H1 (cell line): Measurements from ENCODE around the gene SSR1. TPM values are rescaled to one million over a fixed set of nuclear protein-coding genes. Genes with fewer than 3 reads are reported as not detected.

ENCODE experiments used
- EZH2 ChIP-seq: fragments of 200-600 bp; sonication (generic); IDR thresholded peaks from 2 replicates; pipeline ENCODE4 v1.7.1; 2012; ENCODE audit warnings: low read depth, mild to moderate bottlenecking, moderate library complexity, low read length, inconsistent platforms; ENCODE audit not compliant: severe bottlenecking
- MAFK ChIP-seq: IDR thresholded peaks from 2 replicates; pipeline ENCODE4 v1.6.1; 2012; ENCODE audit warnings: low read depth, mild to moderate bottlenecking, improper control_type of control experiment, low read length
- NANOG ChIP-seq: IDR thresholded peaks from 2 replicates; pipeline ENCODE4 v1.6.1; 2011; ENCODE audit warnings: low read length, low read depth, mild to moderate bottlenecking, inconsistent platforms; ENCODE audit not compliant: insufficient read depth, poor library complexity, severe bottlenecking
- polyA plus RNA-seq, 7 experiments: library from polyadenylated mRNA; depleted of rRNA in 3 of 7; stranded (reverse) in 5 of 7; unstranded in 2 of 7; fragments of >200 nt in 5 of 7; fragments of 200-250 nt in 2 of 7; gene quantifications; 1 replicate in 5 of 7; 2 replicates in 1 of 7; 4 replicates in 1 of 7; pipeline versions ENCODE4 v1.2.1 to v1.2.3, GENCODE V29; 2011 to 2013; ENCODE audit warnings: missing spikeins in 2 of 7, mixed read lengths in 2 of 7
- total RNA-seq: library from RNA; stranded (reverse); fragmentation: NEBNext Ultra II Directional; extraction: Animal tissue kit (Norgen Biotek cat#: 25700); gene quantifications from 2 replicates; pipeline ENCODE4 v1.2.1, GENCODE V29; 2021
- TF ChIP-seq, protein P1 (sequence below): fragments of 300-600 bp; sonication (generic); IDR thresholded peaks from 2 replicates; pipeline ENCODE4 v1.7.1; 2012; ENCODE audit warnings: low read length, moderate library complexity, mild to moderate bottlenecking, inconsistent platforms; ENCODE audit not compliant: insufficient replicate concordance

SSR1 gene
- total and polyA plus RNA-seq, 2 of the 8 experiments (the other 6 are each of a cell fraction or from before 2014, with no cell fraction given) = 26.6 to 117 TPM

DNA sequence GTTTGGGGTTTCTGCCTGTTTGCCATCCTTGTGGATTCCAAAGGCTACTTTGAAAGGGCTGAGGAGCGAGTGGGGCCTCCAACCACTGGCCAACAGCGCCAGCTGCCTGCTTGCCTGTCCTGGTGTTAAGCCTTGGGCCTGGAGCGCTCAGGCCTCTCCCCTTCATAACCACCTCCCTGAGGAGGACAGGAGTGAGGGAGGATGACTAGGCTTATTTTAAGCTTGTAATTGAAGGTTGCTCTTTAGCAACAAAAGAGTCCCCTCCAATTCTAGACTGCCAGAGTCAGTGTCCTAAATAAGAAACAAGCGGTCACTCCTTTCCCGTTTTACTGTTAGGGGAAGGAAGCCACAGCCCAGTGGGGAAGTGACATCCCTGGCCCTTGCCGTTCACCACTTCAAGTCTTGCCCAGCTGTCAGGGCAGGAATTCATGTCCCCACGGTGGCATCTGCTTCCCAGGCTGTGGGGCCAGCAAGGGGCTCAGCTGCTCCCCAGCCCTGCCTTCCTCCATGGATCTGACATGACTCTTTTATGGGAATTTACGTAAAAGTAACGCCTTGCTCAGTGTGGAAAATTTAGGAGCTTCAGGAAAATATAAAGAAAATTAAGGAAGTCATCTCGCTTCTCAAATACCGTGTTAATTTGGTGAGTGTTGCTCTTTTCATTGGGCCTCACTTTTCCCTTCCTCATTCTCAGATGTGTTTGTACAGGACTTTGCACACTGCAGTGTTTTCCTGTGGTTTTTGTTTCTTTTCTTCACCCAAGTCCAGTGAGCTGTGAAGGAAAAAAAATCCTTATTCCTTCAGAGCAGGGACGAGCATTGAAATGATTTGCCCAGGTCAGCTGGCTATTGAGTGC, 57.8 kb downstream of the SSR1 start (continued):
- TF ChIP-seq, protein P1, sequence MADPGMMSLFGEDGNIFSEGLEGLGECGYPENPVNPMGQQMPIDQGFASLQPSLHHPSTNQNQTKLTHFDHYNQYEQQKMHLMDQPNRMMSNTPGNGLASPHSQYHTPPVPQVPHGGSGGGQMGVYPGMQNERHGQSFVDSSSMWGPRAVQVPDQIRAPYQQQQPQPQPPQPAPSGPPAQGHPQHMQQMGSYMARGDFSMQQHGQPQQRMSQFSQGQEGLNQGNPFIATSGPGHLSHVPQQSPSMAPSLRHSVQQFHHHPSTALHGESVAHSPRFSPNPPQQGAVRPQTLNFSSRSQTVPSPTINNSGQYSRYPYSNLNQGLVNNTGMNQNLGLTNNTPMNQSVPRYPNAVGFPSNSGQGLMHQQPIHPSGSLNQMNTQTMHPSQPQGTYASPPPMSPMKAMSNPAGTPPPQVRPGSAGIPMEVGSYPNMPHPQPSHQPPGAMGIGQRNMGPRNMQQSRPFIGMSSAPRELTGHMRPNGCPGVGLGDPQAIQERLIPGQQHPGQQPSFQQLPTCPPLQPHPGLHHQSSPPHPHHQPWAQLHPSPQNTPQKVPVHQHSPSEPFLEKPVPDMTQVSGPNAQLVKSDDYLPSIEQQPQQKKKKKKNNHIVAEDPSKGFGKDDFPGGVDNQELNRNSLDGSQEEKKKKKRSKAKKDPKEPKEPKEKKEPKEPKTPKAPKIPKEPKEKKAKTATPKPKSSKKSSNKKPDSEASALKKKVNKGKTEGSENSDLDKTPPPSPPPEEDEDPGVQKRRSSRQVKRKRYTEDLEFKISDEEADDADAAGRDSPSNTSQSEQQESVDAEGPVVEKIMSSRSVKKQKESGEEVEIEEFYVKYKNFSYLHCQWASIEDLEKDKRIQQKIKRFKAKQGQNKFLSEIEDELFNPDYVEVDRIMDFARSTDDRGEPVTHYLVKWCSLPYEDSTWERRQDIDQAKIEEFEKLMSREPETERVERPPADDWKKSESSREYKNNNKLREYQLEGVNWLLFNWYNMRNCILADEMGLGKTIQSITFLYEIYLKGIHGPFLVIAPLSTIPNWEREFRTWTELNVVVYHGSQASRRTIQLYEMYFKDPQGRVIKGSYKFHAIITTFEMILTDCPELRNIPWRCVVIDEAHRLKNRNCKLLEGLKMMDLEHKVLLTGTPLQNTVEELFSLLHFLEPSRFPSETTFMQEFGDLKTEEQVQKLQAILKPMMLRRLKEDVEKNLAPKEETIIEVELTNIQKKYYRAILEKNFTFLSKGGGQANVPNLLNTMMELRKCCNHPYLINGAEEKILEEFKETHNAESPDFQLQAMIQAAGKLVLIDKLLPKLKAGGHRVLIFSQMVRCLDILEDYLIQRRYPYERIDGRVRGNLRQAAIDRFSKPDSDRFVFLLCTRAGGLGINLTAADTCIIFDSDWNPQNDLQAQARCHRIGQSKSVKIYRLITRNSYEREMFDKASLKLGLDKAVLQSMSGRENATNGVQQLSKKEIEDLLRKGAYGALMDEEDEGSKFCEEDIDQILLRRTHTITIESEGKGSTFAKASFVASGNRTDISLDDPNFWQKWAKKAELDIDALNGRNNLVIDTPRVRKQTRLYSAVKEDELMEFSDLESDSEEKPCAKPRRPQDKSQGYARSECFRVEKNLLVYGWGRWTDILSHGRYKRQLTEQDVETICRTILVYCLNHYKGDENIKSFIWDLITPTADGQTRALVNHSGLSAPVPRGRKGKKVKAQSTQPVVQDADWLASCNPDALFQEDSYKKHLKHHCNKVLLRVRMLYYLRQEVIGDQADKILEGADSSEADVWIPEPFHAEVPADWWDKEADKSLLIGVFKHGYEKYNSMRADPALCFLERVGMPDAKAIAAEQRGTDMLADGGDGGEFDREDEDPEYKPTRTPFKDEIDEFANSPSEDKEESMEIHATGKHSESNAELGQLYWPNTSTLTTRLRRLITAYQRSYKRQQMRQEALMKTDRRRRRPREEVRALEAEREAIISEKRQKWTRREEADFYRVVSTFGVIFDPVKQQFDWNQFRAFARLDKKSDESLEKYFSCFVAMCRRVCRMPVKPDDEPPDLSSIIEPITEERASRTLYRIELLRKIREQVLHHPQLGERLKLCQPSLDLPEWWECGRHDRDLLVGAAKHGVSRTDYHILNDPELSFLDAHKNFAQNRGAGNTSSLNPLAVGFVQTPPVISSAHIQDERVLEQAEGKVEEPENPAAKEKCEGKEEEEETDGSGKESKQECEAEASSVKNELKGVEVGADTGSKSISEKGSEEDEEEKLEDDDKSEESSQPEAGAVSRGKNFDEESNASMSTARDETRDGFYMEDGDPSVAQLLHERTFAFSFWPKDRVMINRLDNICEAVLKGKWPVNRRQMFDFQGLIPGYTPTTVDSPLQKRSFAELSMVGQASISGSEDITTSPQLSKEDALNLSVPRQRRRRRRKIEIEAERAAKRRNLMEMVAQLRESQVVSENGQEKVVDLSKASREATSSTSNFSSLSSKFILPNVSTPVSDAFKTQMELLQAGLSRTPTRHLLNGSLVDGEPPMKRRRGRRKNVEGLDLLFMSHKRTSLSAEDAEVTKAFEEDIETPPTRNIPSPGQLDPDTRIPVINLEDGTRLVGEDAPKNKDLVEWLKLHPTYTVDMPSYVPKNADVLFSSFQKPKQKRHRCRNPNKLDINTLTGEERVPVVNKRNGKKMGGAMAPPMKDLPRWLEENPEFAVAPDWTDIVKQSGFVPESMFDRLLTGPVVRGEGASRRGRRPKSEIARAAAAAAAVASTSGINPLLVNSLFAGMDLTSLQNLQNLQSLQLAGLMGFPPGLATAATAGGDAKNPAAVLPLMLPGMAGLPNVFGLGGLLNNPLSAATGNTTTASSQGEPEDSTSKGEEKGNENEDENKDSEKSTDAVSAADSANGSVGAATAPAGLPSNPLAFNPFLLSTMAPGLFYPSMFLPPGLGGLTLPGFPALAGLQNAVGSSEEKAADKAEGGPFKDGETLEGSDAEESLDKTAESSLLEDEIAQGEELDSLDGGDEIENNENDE = no peak
- no peak for TF ChIP-seq MAFK
- no peak for TF ChIP-seq NANOG
- TF ChIP-seq EZH2 = no peak
